Naive thymus-derived CD4-positive, alpha-beta T cell (primary cell): ENCODE data around the gene MAP2K5. TPM values are rescaled to one million over a fixed set of nuclear protein-coding genes. Genes with fewer than 3 reads are reported as not detected.

Experiments used
- ATAC-seq: fragments of 150-1000 bp; cut with Tn5 transposase; 2 replicates; pipeline ENCODE4 v1.10.0; 2021; ENCODE audit warnings: mild to moderate bottlenecking, moderate library complexity
- CTCF ChIA-PET: fragments of 350-600 bp; sonication (Branson Sonifier 250); formaldehyde crosslinking; loops from one replicate; lab custom pipeline; 2021; ENCODE audit warnings: antibody characterized with exemption; lab: Charles Lee
- POLR2A ChIA-PET: fragments of 350-600 bp; sonication (Branson Sonifier 250); formaldehyde crosslinking; loops from one replicate; lab custom pipeline; 2021; ENCODE audit warnings: antibody characterized with exemption, inconsistent platforms; lab: Charles Lee
- DNase-seq, 9 donors: peaks; one replicate each; pipeline versions ENCODE4 v3.0.0 to v3.0.0-alpha.2; 2020 to 2022; ENCODE audit warnings: mixed read lengths in 1 of 9
- H3K27ac ChIP-seq: one replicate; pipeline ENCODE4 v1.7.0; 2013; ENCODE audit warnings: mild to moderate bottlenecking, low read depth, low read length, moderate library complexity
- H3K27me3 ChIP-seq, 2 donors: one replicate each; pipeline ENCODE4 v1.7.0; 2013; ENCODE audit warnings: low read length in 2 of 2, mild to moderate bottlenecking in 2 of 2, moderate library complexity in 2 of 2; ENCODE audit not compliant: control insufficient read depth in 2 of 2, insufficient read depth in 2 of 2
- H3K36me3 ChIP-seq, 3 experiments: 1 replicate in 2 of 3; 2 replicates in 1 of 3; pipeline ENCODE4 v1.7.0; 2013; ENCODE audit warnings: low read length in 3 of 3, mild to moderate bottlenecking in 3 of 3, moderate library complexity in 1 of 3; ENCODE audit not compliant: insufficient read depth in 3 of 3, control insufficient read depth in 2 of 3
- H3K4me1 ChIP-seq, 2 donors: one replicate each; pipeline ENCODE4 v1.7.0; 2013; ENCODE audit warnings: low read length in 2 of 2, mild to moderate bottlenecking in 2 of 2, moderate library complexity in 1 of 2; ENCODE audit not compliant: control insufficient read depth in 2 of 2, insufficient read depth in 2 of 2
- H3K4me3 ChIP-seq: 2 replicates; pipeline ENCODE4 v1.7.0; 2013; ENCODE audit warnings: mild to moderate bottlenecking, low read length
- H3K9me3 ChIP-seq, 3 experiments: 1 replicate in 2 of 3; 2 replicates in 1 of 3; pipeline ENCODE4 v1.7.0; 2013; ENCODE audit warnings: low read length in 3 of 3; ENCODE audit not compliant: control insufficient read depth in 2 of 3
- H3K27ac Mint-ChIP-seq, 9 donors: one replicate each; pipeline ENCODE4 v1.8.0; 2020 to 2022; ENCODE audit warnings: mixed read lengths in 9 of 9, mild to moderate bottlenecking in 8 of 9, moderate library complexity in 5 of 9, inconsistent platforms in 2 of 9
- H3K27me3 Mint-ChIP-seq, 5 donors: one replicate each; pipeline ENCODE4 v1.8.0; 2021 to 2022; ENCODE audit warnings: mixed read lengths in 5 of 5, mild to moderate bottlenecking in 1 of 5
- H3K36me3 Mint-ChIP-seq, 5 donors: one replicate each; pipeline ENCODE4 v1.8.0; 2020 to 2022; ENCODE audit warnings: mixed read lengths in 5 of 5, mild to moderate bottlenecking in 3 of 5, inconsistent platforms in 1 of 5
- H3K4me1 Mint-ChIP-seq, 7 donors: one replicate each; pipeline ENCODE4 v1.8.0; 2020 to 2022; ENCODE audit warnings: mixed read lengths in 7 of 7, mild to moderate bottlenecking in 3 of 7, inconsistent platforms in 1 of 7
- H3K4me3 Mint-ChIP-seq, 10 donors: one replicate each; pipeline ENCODE4 v1.8.0; 2020 to 2022; ENCODE audit warnings: mild to moderate bottlenecking in 10 of 10, mixed read lengths in 10 of 10, moderate library complexity in 6 of 10, inconsistent platforms in 2 of 10
- H3K9me3 Mint-ChIP-seq, 11 donors: one replicate each; pipeline ENCODE4 v1.8.0; 2020 to 2022; ENCODE audit warnings: mixed read lengths in 11 of 11, mild to moderate bottlenecking in 4 of 11, inconsistent platforms in 1 of 11, moderate library complexity in 1 of 11
- intact Hi-C, 2 donors: fragments of 100-400 bp; cut with micrococcal nuclease; formaldehyde crosslinking; loops; one replicate each; pipeline ENCODE4 v1.15.1; 2023
- polyA plus RNA-seq, 2 donors: library from polyadenylated mRNA; unstranded; fragments of 300-500 nt; fragmentation: Illumina TruSeq; gene quantifications; one replicate each; pipeline ENCODE4 v1.2.3, GENCODE V29; 2021
- total RNA-seq, 6 experiments: library from RNA in 5 of 6; stranded (reverse) in 5 of 6; gene quantifications; 1 replicate in 5 of 6; 2 replicates in 1 of 6; pipeline ENCODE4 v1.2.3 and lab custom pipeline; 2021 to 2026

MAP2K5 gene
- total and polyA plus RNA-seq, 7 experiments from 2014 or later: 22.7 to 43.4 (median 33.9) TPM

GRCh38 chr15:67755264-67755663 is 212.8 kb downstream of the MAP2K5 start:
- no peaks in the 10 kb centered on the region for H3K36me3 ChIP-seq
- Mint-ChIP-seq H3K36me3 (peaks cover 0 to 24% (median 5%) of the 10 kb centered on the region in 5 donors), H3K27me3 (no peaks in the 10 kb centered on the region), H3K4me1 (peaks cover 39 to 88% (median 80%) of the 10 kb centered on the region in 7 donors), H3K9me3 (peaks cover 0 to 5% (median 0%) of the 10 kb centered on the region in 11 donors), H3K4me3 (peak overlapping the region in 4 of 10 donors; percentile 7 to 55 (median 23)), H3K27ac (peak overlapping the region in 7 of 9 donors; percentile 57 to 91 (median 77))
- no peak overlapping the region for H3K4me3 ChIP-seq
- peak overlapping the region; percentile 5 for H3K27ac ChIP-seq
- intact Hi-C loops: loop anchor here in 1 of 2 donors (5.0 to 10.0 kb wide), 3 partner anchors 33 to 230 kb away; partner anchors contain the start of gene C15orf61
- peaks cover 8 to 64% of the 10 kb centered on the region in 2 donors for H3K4me1 ChIP-seq
- CTCF ChIA-PET: no interaction called here
- H3K9me3 ChIP-seq: no peaks in the 10 kb centered on the region
- no peak for ATAC-seq
- H3K27me3 ChIP-seq: no peaks in the 10 kb centered on the region
- no peak for DNase-seq
- POLR2A ChIA-PET: interaction anchor here (0.6 kb wide), 1 partner anchor 125 kb away, joined by 3 read pairs; no protein-coding TSS in a partner anchor

- H3K27ac Mint-ChIP-seq: peak overlapping the region in 8 of 9 donors; percentile 4 to 91 (median 72)
- H3K27me3 Mint-ChIP-seq: no peaks in the 10 kb centered on the region
- Histone ChIP-seq H3K36me3 (no peaks in the 10 kb centered on the region), H3K4me1 (peaks cover 8 to 63% of the 10 kb centered on the region in 2 donors), H3K27me3 (no peaks in the 10 kb centered on the region), H3K4me3 (no peak overlapping the region), H3K9me3 (no peaks in the 10 kb centered on the region), H3K27ac (peak overlapping the region; percentile 45)
- ChIA-PET CTCF (no interaction called here), POLR2A (interaction anchor here (0.6 to 0.7 kb wide), 2 partner anchors 23 to 708 kb away, joined by 3 read pairs; no protein-coding TSS in a partner anchor)
- ATAC-seq: no peak
- peaks cover 39 to 87% (median 75%) of the 10 kb centered on the region in 7 donors for H3K4me1 Mint-ChIP-seq
- H3K9me3 Mint-ChIP-seq: peaks cover 0 to 5% (median 0%) of the 10 kb centered on the region in 11 donors
- DNase-seq: no peak
- peak overlapping the region in 4 of 10 donors; percentile 4 to 55 (median 8) for H3K4me3 Mint-ChIP-seq
- H3K36me3 Mint-ChIP-seq: peaks cover 0 to 19% (median under 1%) of the 10 kb centered on the region in 5 donors
- intact Hi-C loops: loop anchor here in 1 of 2 donors (5.0 to 10.0 kb wide), 3 partner anchors 34 to 231 kb away; partner anchors contain the start of gene C15orf61
Measured at GRCh38 chr15:67755936-67756335, 213.4 kb downstream of the MAP2K5 start.

DNA sequence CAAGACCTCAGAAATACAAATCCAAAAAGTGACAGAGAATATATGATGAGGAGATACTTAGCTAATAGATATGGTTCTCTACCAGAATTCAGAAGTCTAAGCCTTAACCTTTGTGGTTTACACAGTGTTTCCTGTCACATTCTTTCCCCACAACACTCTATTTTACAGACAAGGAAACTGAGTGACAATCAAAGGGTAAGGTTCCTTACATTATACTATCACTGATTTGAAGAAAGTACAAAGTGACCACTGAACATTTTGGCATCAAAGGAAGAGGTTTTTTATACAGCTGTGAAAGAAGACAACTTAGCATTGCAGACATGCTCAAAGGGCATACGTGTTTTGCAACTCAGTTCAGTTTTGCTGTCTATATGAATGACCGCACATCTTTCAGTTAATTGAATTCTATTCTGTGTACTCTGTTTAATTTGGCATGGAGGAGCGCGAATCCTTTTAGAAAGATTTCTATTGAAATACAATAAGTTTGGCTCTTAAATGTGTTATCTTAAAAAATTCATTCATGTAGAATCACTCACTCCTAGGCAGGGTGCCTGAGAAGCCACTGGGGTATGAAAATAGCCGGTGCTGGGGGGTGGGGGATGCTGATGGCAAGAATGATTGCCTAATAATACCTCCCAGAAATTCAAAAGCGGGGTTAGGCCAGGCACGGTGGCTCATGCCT is 216.3 kb downstream of the MAP2K5 start:
- Histone ChIP-seq H3K27me3 (no peaks in the 10 kb centered on the region), H3K27ac (peak overlapping the region; percentile 47), H3K4me1 (peaks cover 8 to 76% of the 10 kb centered on the region in 2 donors), H3K9me3 (no peaks in the 10 kb centered on the region), H3K4me3 (no peak overlapping the region), H3K36me3 (no peaks in the 10 kb centered on the region)
- H3K36me3 Mint-ChIP-seq: peaks cover 0 to 24% (median 0%) of the 10 kb centered on the region in 5 donors
- ATAC-seq: peak; percentile 84
- intact Hi-C loops: loop anchor here in 1 of 2 donors (1.0 to 10.0 kb wide), 5 partner anchors 12 to 234 kb away; partner anchors contain the start of genes C15orf61 and MAP2K5
- DNase-seq: peak in 7 of 9 donors; percentile 13 to 83 (median 65)
- CTCF ChIA-PET: interaction anchor here (1.2 kb wide), 1 partner anchor 37 kb away, joined by 3 read pairs; no protein-coding TSS in a partner anchor
- H3K27me3 Mint-ChIP-seq: peaks cover 0 to 7% (median 0%) of the 10 kb centered on the region in 5 donors
- H3K9me3 Mint-ChIP-seq: peaks cover 0 to 5% (median 0%) of the 10 kb centered on the region in 11 donors
- peak overlapping the region; percentile 26 to 79 (median 68) for H3K4me3 Mint-ChIP-seq
- POLR2A ChIA-PET: interaction anchor here (0.7 to 1.3 kb wide), 4 partner anchors 12 to 82 kb away, joined by 3 to 9 read pairs (median 4); no protein-coding TSS in a partner anchor
- peaks cover 61 to 96% (median 89%) of the 10 kb centered on the region in 7 donors for H3K4me1 Mint-ChIP-seq
- H3K27ac Mint-ChIP-seq: peak overlapping the region; percentile 58 to 91 (median 84)

- Mint-ChIP-seq H3K27ac (peak overlapping the region in 8 of 9 donors; percentile 41 to 89 (median 74)), H3K4me3 (peak overlapping the region in 7 of 10 donors; percentile 30 to 77 (median 64)), H3K9me3 (peaks cover 0 to under 1% (median 0%) of the 10 kb centered on the region in 11 donors), H3K27me3 (peaks cover 0 to 7% (median 0%) of the 10 kb centered on the region in 5 donors), H3K36me3 (peaks cover 0 to 20% (median 4%) of the 10 kb centered on the region in 5 donors), H3K4me1 (peaks cover 49 to 91% (median 77%) of the 10 kb centered on the region in 7 donors)
- Histone ChIP-seq H3K4me3 (no peak overlapping the region), H3K27ac (no peak overlapping the region), H3K4me1 (peaks cover 8 to 60% of the 10 kb centered on the region in 2 donors), H3K27me3 (no peaks in the 10 kb centered on the region), H3K36me3 (no peaks in the 10 kb centered on the region), H3K9me3 (no peaks in the 10 kb centered on the region)
- CTCF ChIA-PET: no interaction called here
- ATAC-seq (no peak), DNase-seq (no peak)
- POLR2A ChIA-PET: no interaction called here
- intact Hi-C loops: loop anchor here in 1 of 2 donors (5.0 kb wide), 2 partner anchors 71 to 219 kb away; partner anchors contain the start of gene MAP2K5
Measured at GRCh38 chr15:67760901-67761300, 218.4 kb downstream of the MAP2K5 start.

GRCh38 chr15:67761343-67761742 is 218.8 kb downstream of the MAP2K5 start:
- CTCF ChIA-PET: no interaction called here
- Histone ChIP-seq H3K36me3 (no peaks in the 10 kb centered on the region), H3K27ac (no peak overlapping the region), H3K9me3 (no peaks in the 10 kb centered on the region), H3K27me3 (no peaks in the 10 kb centered on the region), H3K4me1 (peaks cover 8 to 57% of the 10 kb centered on the region in 2 donors), H3K4me3 (no peak overlapping the region)
- Mint-ChIP-seq H3K27me3 (peaks cover 0 to 7% (median 0%) of the 10 kb centered on the region in 5 donors), H3K4me1 (peaks cover 46 to 91% (median 75%) of the 10 kb centered on the region in 7 donors), H3K4me3 (peak overlapping the region in 8 of 10 donors; percentile 56 to 80 (median 66)), H3K9me3 (no peaks in the 10 kb centered on the region), H3K27ac (peak overlapping the region in 8 of 9 donors; percentile 41 to 89 (median 74)), H3K36me3 (peaks cover 0 to 20% (median 7%) of the 10 kb centered on the region in 5 donors)
- no peak for DNase-seq
- intact Hi-C loops: loop anchor here in 1 of 2 donors (5.0 kb wide), 2 partner anchors 71 to 219 kb away; partner anchors contain the start of gene MAP2K5
- POLR2A ChIA-PET: no interaction called here
- ATAC-seq: no peak
